K562 (cell line): Measurements from ENCODE around the gene NCOR2. TPM values are rescaled to one million over a fixed set of nuclear protein-coding genes. Genes with fewer than 3 reads are reported as not detected.
A peak's percentile ranks its signal among the peaks of the same experiment; 100 is the strongest.

Experiments
- ATAC-seq: fragments of 200-7000 bp; cut with Tn5 transposase; 3 replicates; pipeline ENCODE4 v1.9.1; 2020; ENCODE audit warnings: moderate library complexity
- BruUV-seq: library from RNA; stranded (reverse); fragments of 400-500 nt; replicated peaks from 2 replicates; lab custom pipeline; 2021; lab: Mats Ljungman, UMichigan
- CTCF ChIA-PET: fragments of 300-600 bp; formaldehyde crosslinking; extraction: SDS; loops from one replicate; lab custom pipeline; 2021; ENCODE audit warnings: low intra/inter-chr PET ratio; lab: Yijun Ruan, JAX
- POLR2A ChIA-PET: fragments of 300-600, 350-650 bp; sonication (Branson Sonifier 250); formaldehyde crosslinking; extraction: SDS; loops from one replicate; lab custom pipeline; 2021; ENCODE audit warnings: antibody characterized with exemption, inconsistent platforms; lab: Yijun Ruan, JAX
- DNase-seq, 4 experiments: peaks; one replicate each; pipeline versions ENCODE4 v3.0.0 to v3.0.0-alpha.2; 2011 to 2018; ENCODE audit warnings: low spot score in 3 of 4, mixed read lengths in 3 of 4; ENCODE audit errors: extremely low read depth in 1 of 4
- FAIRE-seq: peaks from 2 replicates; lab custom pipeline; 2011; peaks lifted over from hg19 to GRCh38; lab: Jason Lieb, UNC
- H2AFZ ChIP-seq: 2 replicates; pipeline ENCODE4 v1.6.0; 2011; ENCODE audit warnings: low read depth, low read length, control low read depth, inconsistent platforms
- H3K27ac ChIP-seq: fragments of 200-600 bp; 3 replicates; pipeline ENCODE4 v1.8.0; 2011; ENCODE audit warnings: low read depth, mild to moderate bottlenecking, control low read depth, inconsistent platforms, low read length, moderate library complexity, mixed read lengths; ENCODE audit errors: extremely low read depth
- H3K27me3 ChIP-seq, 2 experiments: fragments of 300-600 bp in 1 of 2; 2 replicates in 1 of 2; 3 replicates in 1 of 2; pipeline versions ENCODE4 v1.6.0 to v1.8.0; 2011; ENCODE audit warnings: inconsistent platforms in 2 of 2, low read length in 2 of 2, mild to moderate bottlenecking in 1 of 2, mixed read lengths in 1 of 2, moderate library complexity in 1 of 2; ENCODE audit not compliant: control insufficient read depth in 2 of 2, insufficient read depth in 2 of 2
- H3K36me3 ChIP-seq: fragments of 300-600 bp; 3 replicates; pipeline ENCODE4 v1.8.0; 2011; ENCODE audit warnings: mild to moderate bottlenecking, low read length, inconsistent platforms; ENCODE audit not compliant: control insufficient read depth, insufficient read depth
- H3K4me1 ChIP-seq, 2 experiments: fragments of 200-600 bp in 1 of 2; replicated peaks in 1 of 2; 2 replicates in 1 of 2; 3 replicates in 1 of 2; pipeline versions ENCODE4 v1.5.1 to v1.8.0; 2011; ENCODE audit warnings: inconsistent platforms in 2 of 2, low read length in 2 of 2, mild to moderate bottlenecking in 1 of 2, mixed read lengths in 1 of 2, moderate library complexity in 1 of 2; ENCODE audit not compliant: control insufficient read depth in 2 of 2, insufficient read depth in 2 of 2
- H3K4me2 ChIP-seq: 2 replicates; pipeline ENCODE4 v1.6.1; 2011; ENCODE audit warnings: low read length, control low read depth, inconsistent platforms, mixed read lengths; ENCODE audit not compliant: insufficient read depth
- H3K4me3 ChIP-seq: fragments of 200-600 bp; sonication (generic), shearing (Covaris generic); 2 replicates; pipeline ENCODE4 v1.5.1; 2016; ENCODE audit warnings: control low read depth, inconsistent platforms
- H3K79me2 ChIP-seq: fragments of 200-600 bp; 3 replicates; pipeline ENCODE4 v1.8.0; 2011; ENCODE audit warnings: low read length, inconsistent platforms; ENCODE audit not compliant: control insufficient read depth, insufficient read depth
- H3K9ac ChIP-seq, 2 experiments: 2 replicates each; pipeline versions ENCODE4 v1.6.0 to v1.6.1; 2011; ENCODE audit warnings: low read depth in 2 of 2, low read length in 2 of 2, control low read depth in 1 of 2, inconsistent platforms in 1 of 2, mild to moderate bottlenecking in 1 of 2, mixed read lengths in 1 of 2; ENCODE audit not compliant: insufficient read depth in 1 of 2
- H3K9me1 ChIP-seq: one replicate; pipeline ENCODE4 v1.6.0; 2011; ENCODE audit warnings: inconsistent platforms, mild to moderate bottlenecking, low read length, moderate library complexity; ENCODE audit not compliant: control insufficient read depth, insufficient read depth
- H3K9me3 ChIP-seq: replicated peaks from 2 replicates; pipeline ENCODE4 v1.5.1; 2011; ENCODE audit warnings: low read depth, low read length, inconsistent platforms; ENCODE audit not compliant: control insufficient read depth, insufficient read depth
- H4K20me1 ChIP-seq: replicated peaks from 2 replicates; pipeline ENCODE4 v1.6.1; 2011; ENCODE audit warnings: low read length, inconsistent platforms, mixed read lengths; ENCODE audit not compliant: control insufficient read depth, insufficient read depth
- BCOR ChIP-seq: fragments of 450-650 bp; IDR thresholded peaks from 2 replicates; pipeline ENCODE4 v1.6.1; 2016
- CXXC5 ChIP-seq: fragments of 250-450 bp; sonication (Bioruptor Pico); IDR thresholded peaks from 2 replicates; pipeline ENCODE4 v1.8.0; 2022; ENCODE audit warnings: inconsistent platforms, mild to moderate bottlenecking, moderate library complexity
- KDM1A ChIP-seq, 2 experiments: fragments of 450-650 bp; IDR thresholded peaks; 2 replicates each; pipeline ENCODE4 v1.6.1; 2016; ENCODE audit warnings: mild to moderate bottlenecking in 2 of 2
- POLR2G ChIP-seq: fragments of 200-400 bp; formaldehyde crosslinking; IDR thresholded peaks from 2 replicates; pipeline ENCODE4 v1.6.1; 2017; ENCODE audit warnings: low read depth, mild to moderate bottlenecking, antibody characterized with exemption, low read length, moderate library complexity
- RBBP5 ChIP-seq: fragments of 200-600 bp; sonication (generic); IDR thresholded peaks from 2 replicates; pipeline ENCODE4 v1.6.1; 2012; ENCODE audit warnings: borderline replicate concordance, mild to moderate bottlenecking, low read length, control low read depth, inconsistent platforms; ENCODE audit not compliant: insufficient read depth, poor library complexity, severe bottlenecking
- RBFOX2 ChIP-seq: fragments of 200-400 bp; formaldehyde crosslinking; IDR thresholded peaks from 2 replicates; pipeline ENCODE4 v1.6.1; 2017; ENCODE audit warnings: low read depth, mild to moderate bottlenecking, low read length, moderate library complexity
- RBM25 ChIP-seq: fragments of 200-400 bp; formaldehyde crosslinking; IDR thresholded peaks from 2 replicates; pipeline ENCODE4 v1.6.1; 2018; ENCODE audit warnings: low read length, low read depth, moderate library complexity; ENCODE audit not compliant: severe bottlenecking
- SMAD2 ChIP-seq: fragments of 150-350 bp; IDR thresholded peaks from 2 replicates; pipeline ENCODE4 v1.6.1; 2014; ENCODE audit warnings: low read depth, mild to moderate bottlenecking, low read length
- ZBTB7A ChIP-seq: IDR thresholded peaks from 2 replicates; pipeline ENCODE4 v1.6.1; 2011; ENCODE audit warnings: low read depth, mild to moderate bottlenecking, low read length, moderate library complexity, borderline replicate concordance; ENCODE audit not compliant: control insufficient read depth
- WGBS: fragments of 100-300 bp; shearing (Covaris generic); methylation state at CpG from one replicate; pipeline ENCODE4 v1.1.6; 2016; ENCODE audit warnings: low coverage, mixed read lengths; ENCODE audit not compliant: insufficient coverage; ENCODE audit errors: missing lambda C conversion rate; 5-methylcytosine and 5-hydroxymethylcytosine counted together
- in situ Hi-C: fragments of 300-500 bp; cut with MboI; formaldehyde crosslinking; loops from 4 replicates; pipeline ENCODE4 v1.15.0; 2018; ENCODE audit warnings: inconsistent platforms, mixed read lengths
- intact Hi-C: fragments of 100-400 bp; cut with micrococcal nuclease; formaldehyde crosslinking; loops from 2 replicates; pipeline ENCODE4 v1.14.2; 2022
- polyA plus RNA-seq, 8 experiments: library from polyadenylated mRNA; depleted of rRNA in 4 of 8; stranded (reverse) in 5 of 8; unstranded in 3 of 8; fragments of >200 nt; fragmentation: Nextera tagmentation in 2 of 8; fragmentation: Illumina TruSeq in 1 of 8; extraction: Ambion mirVana in 2 of 8; extraction: Trizol in 1 of 8; gene quantifications; 2 replicates each; pipeline versions ENCODE4 v1.2.1 to v1.2.3, GENCODE V29; 2011 to 2014; ENCODE audit warnings: inconsistent platforms in 1 of 8, missing spikeins in 1 of 8
- total RNA-seq, 7 experiments: library from RNA; depleted of rRNA in 6 of 7; stranded (reverse); fragments of >200 nt in 6 of 7; fragmentation: Illumina TruSeq in 2 of 7; extraction: Trizol in 2 of 7; gene quantifications; 2 replicates each; pipeline versions ENCODE4 v1.2.1 to v1.2.3, GENCODE V29; 2011 to 2021; ENCODE audit warnings: low replicate concordance in 1 of 7
- TF ChIP-seq, protein P1 (sequence below), 2 experiments: fragments of 200-800 bp in 1 of 2; sonication (Bioruptor generic) in 1 of 2; sonication (generic) in 1 of 2; formaldehyde crosslinking in 1 of 2; IDR thresholded peaks in 1 of 2; conservative IDR thresholded peaks in 1 of 2; 2 replicates each; pipeline versions ENCODE4 v1.5.0 to v1.6.1; 2016 to 2020; ENCODE audit warnings: missing compliant biosample characterization in 1 of 2, missing genetic modification characterization in 1 of 2, missing genetic modification reagents in 1 of 2

The NCOR2 gene
- total and polyA plus RNA-seq, 9 of the 15 experiments (the other 6 are each of a cell fraction or from before 2014, with no cell fraction given), result 0.18 to 126 (median 8.4) TPM

DNA sequence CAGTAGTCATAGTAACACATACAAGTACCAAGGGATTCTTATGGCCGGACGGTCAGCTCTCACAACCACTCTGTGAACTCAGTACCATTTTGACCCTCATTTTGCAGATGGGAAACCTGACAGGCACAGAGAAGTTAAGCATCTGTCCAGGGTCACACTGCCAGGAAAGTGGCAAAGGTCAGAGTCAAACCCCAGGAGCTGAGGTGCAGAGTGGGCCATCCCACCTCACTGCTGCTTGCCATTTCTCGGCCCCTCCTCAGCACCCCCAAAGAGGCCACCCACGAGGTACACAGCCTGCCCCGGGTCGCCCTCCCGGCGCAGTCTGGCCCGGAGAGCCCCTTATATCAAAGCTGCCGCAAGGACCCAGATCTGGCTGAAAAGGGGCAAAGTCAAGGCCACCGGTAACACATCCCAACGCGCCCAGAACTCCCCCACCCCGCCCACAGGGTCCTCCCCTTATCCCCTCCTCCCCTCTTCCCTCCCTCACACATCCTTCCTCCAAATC is 1.7 kb downstream of the NCOR2 start:
- POLR2A ChIA-PET, result interaction anchor here (0.6 to 1.5 kb wide), 3 partner anchors 8 to 146 kb away, joined by 3 to 5 read pairs (median 3); no protein-coding TSS in a partner anchor
- Histone ChIP-seq H3K79me2 (peaks cover 66% of the 10 kb centered on the region), H3K4me2 (peak overlapping the region; percentile 88), H3K9ac (peak overlapping the region; percentile 20 to 95; a peak in 3 of 4 replicates), H3K36me3 (peaks cover 10% of the 10 kb centered on the region; the same call in 1 of the 3 replicates), H2AFZ (no peak overlapping the region), H4K20me1 (peaks cover 36% of the 10 kb centered on the region), H3K27me3 (no peaks in the 10 kb centered on the region), H3K27ac (no peak overlapping the region), H3K4me3 (peak overlapping the region; percentile 96), H3K4me1 (peaks cover 13 to 53% of the 10 kb centered on the region in 2 experiments), H3K9me3 (no peaks in the 10 kb centered on the region), H3K9me1 (no peaks in the 10 kb centered on the region)
- DNase-seq, result no peak
- no peak for FAIRE-seq
- 32% methylated on average over 10 of the region's 14 CpGs for WGBS
- no peak for ATAC-seq
- intact Hi-C loops (loop anchor here (5.0 kb wide), 2 partner anchors 73 to 187 kb away; no protein-coding TSS in a partner anchor), in situ Hi-C loops (no loop called here)
- BruUV-seq, result TSS peak; percentile 58
- TF ChIP-seq SMAD2 (no peak), RBBP5 (peak; percentile 47), CXXC5 (no peak)
- CTCF ChIA-PET, result no interaction called here

DNA sequence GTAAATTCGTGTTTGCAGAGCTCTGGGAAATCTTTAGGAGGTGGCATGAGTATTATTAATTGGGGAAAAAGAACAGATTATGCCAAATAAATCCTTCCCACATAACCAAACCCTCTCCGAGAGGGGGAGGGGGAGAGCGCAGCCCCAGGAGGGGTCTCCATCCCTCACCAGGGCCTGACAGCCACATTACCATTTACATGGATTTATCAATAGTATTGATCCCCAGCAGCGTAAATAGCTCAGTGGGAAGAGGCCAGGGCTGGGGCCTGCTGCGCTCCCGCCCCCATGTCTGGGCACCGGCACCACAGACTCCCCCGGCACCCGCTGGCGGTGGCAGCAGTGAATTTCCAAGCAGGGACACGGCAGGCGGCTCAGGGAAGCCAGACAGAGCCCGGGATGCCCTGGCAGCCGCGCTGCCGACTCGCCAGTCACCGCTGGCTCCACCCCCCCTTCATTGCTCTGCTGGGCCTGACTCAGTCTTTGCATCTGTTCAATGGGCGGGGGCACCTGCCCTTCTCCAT is 2.4 kb downstream of the NCOR2 start:
- DNase-seq (no peak), ATAC-seq (no peak), FAIRE-seq (no peak)
- WGBS, result 81% methylated on average over 12 of the region's 19 CpGs
- ChIA-PET POLR2A (interaction anchor here (0.5 to 1.5 kb wide), 4 partner anchors 14 to 593 kb away, joined by 3 to 4 read pairs (median 3); no protein-coding TSS in a partner anchor), CTCF (no interaction called here)
- Histone ChIP-seq H3K79me2 (peaks cover 72% of the 10 kb centered on the region), H3K9me1 (no peaks in the 10 kb centered on the region), H3K27me3 (no peaks in the 10 kb centered on the region), H3K9ac (peak overlapping the region in 1 of 2 experiments; percentile 77; a peak in 1 of 4 replicates), H3K4me3 (no peak overlapping the region), H4K20me1 (peaks cover 37% of the 10 kb centered on the region), H3K27ac (no peak overlapping the region), H3K9me3 (no peaks in the 10 kb centered on the region), H2AFZ (no peak overlapping the region), H3K4me2 (no peak overlapping the region), H3K36me3 (peaks cover 10% of the 10 kb centered on the region; the same call in 1 of the 3 replicates), H3K4me1 (peaks cover 13 to 53% of the 10 kb centered on the region in 2 experiments)
- BruUV-seq, result no TSS peak
- in situ Hi-C loops (no loop called here), intact Hi-C loops (loop anchor here (5.0 kb wide), 2 partner anchors 73 to 187 kb away; no protein-coding TSS in a partner anchor)
- TF ChIP-seq KDM1A (IDR thresholded peaks at IDR 0.05) (peak; percentile 20 to 62; a peak in 2 of 4 replicates), RBFOX2 (peak; percentile 37; the same call in 1 of the 2 replicates), ZBTB7A (peak; percentile 29; the same call in 1 of the 2 replicates), BCOR (0 out of 2 replicates have a peak, but pooled peaks have one; percentile 22), POLR2G (0 out of 2 replicates have a peak, but pooled peaks have one; percentile 33), RBM25 (peak; percentile 64)
- TF ChIP-seq, protein P1, sequence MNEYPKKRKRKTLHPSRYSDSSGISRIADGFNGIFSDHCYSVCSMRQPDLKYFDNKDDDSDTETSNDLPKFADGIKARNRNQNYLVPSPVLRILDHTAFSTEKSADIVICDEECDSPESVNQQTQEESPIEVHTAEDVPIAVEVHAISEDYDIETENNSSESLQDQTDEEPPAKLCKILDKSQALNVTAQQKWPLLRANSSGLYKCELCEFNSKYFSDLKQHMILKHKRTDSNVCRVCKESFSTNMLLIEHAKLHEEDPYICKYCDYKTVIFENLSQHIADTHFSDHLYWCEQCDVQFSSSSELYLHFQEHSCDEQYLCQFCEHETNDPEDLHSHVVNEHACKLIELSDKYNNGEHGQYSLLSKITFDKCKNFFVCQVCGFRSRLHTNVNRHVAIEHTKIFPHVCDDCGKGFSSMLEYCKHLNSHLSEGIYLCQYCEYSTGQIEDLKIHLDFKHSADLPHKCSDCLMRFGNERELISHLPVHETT (CRISPR knock-in tag; conservative IDR thresholded peaks at IDR 0.05 in 1 of 2, IDR thresholded peaks at IDR 0.05 in 1 of 2), result no peak
